Breast epithelium (tissue), 4 donors: ENCODE data around the gene WNT5B. TPM values are rescaled to one million over a fixed set of nuclear protein-coding genes. Genes with fewer than 3 reads are reported as not detected.
"Not testable (repeated sequence)": the region's sequence is repeated elsewhere in the genome, so short reads cannot be mapped to it uniquely, and the experiment has no call there.

ENCODE experiments used
- DNase-seq, 2 donors: peaks; one replicate each; pipeline ENCODE4 v3.0.0-alpha.2; 2019; ENCODE audit warnings: low spot score in 2 of 2
- H3K27ac ChIP-seq, 2 donors: fragments of 200-600 bp; sonication (generic) in 1 of 2; one replicate each; pipeline ENCODE4 v1.5.1; 2016 to 2019; ENCODE audit warnings: mild to moderate bottlenecking in 1 of 2
- H3K27me3 ChIP-seq, 2 donors: fragments of 200-600 bp; sonication (generic) in 1 of 2; one replicate each; pipeline versions ENCODE4 v1.5.1 to v1.6.0; 2017 to 2019; ENCODE audit warnings: control low read depth in 1 of 2, mild to moderate bottlenecking in 1 of 2
- H3K36me3 ChIP-seq: fragments of 200-600 bp; one replicate; pipeline ENCODE4 v1.5.1; 2019
- H3K4me1 ChIP-seq, 2 donors: fragments of 200-600 bp; sonication (generic); one replicate each; pipeline ENCODE4 v1.5.1; 2016 to 2019; ENCODE audit warnings: control low read depth in 1 of 2
- H3K4me3 ChIP-seq, 3 donors: fragments of 200-600 bp; sonication (generic); 1 replicate in 2 of 3; 2 replicates in 1 of 3; pipeline ENCODE4 v1.5.1; 2016 to 2019; ENCODE audit warnings: mild to moderate bottlenecking in 3 of 3, moderate library complexity in 2 of 3
- H3K9me3 ChIP-seq, 2 donors: fragments of 200-600 bp; sonication (generic) in 1 of 2; one replicate each; pipeline ENCODE4 v1.5.1; 2016 to 2019; ENCODE audit warnings: control low read depth in 1 of 2
- POLR2A ChIP-seq: fragments of 450-650 bp; IDR thresholded peaks from one replicate; pipeline ENCODE4 v1.6.1; 2016; ENCODE audit warnings: antibody characterized with exemption, mild to moderate bottlenecking, moderate library complexity
- POLR2AphosphoS5 ChIP-seq, 3 donors: sonication (generic); formaldehyde crosslinking; IDR thresholded peaks; one replicate each; pipeline ENCODE4 v1.6.1; 2017; ENCODE audit warnings: antibody characterized with exemption in 3 of 3
- intact Hi-C: fragments of 100-400 bp; cut with DNase I; formaldehyde crosslinking; loops from one replicate; pipeline ENCODE4 v1.15.1; 2023; ENCODE audit warnings: low total_unique reads
- total RNA-seq, 3 donors: library from RNA; depleted of rRNA; stranded (reverse); fragments of >200 nt; gene quantifications; one replicate each; pipeline ENCODE4 v1.1.0, GENCODE V29; 2016
- TF ChIP-seq, protein P1 (sequence below), 3 donors: fragments of 450-650 bp; IDR thresholded peaks; one replicate each; pipeline ENCODE4 v1.5.1; 2016 to 2017; ENCODE audit warnings: antibody characterized with exemption in 3 of 3, mild to moderate bottlenecking in 3 of 3, moderate library complexity in 3 of 3

WNT5B gene
- total RNA-seq, 3 donors from 2014 or later = 3.9 to 11.9 (median 4.0) TPM

DNA sequence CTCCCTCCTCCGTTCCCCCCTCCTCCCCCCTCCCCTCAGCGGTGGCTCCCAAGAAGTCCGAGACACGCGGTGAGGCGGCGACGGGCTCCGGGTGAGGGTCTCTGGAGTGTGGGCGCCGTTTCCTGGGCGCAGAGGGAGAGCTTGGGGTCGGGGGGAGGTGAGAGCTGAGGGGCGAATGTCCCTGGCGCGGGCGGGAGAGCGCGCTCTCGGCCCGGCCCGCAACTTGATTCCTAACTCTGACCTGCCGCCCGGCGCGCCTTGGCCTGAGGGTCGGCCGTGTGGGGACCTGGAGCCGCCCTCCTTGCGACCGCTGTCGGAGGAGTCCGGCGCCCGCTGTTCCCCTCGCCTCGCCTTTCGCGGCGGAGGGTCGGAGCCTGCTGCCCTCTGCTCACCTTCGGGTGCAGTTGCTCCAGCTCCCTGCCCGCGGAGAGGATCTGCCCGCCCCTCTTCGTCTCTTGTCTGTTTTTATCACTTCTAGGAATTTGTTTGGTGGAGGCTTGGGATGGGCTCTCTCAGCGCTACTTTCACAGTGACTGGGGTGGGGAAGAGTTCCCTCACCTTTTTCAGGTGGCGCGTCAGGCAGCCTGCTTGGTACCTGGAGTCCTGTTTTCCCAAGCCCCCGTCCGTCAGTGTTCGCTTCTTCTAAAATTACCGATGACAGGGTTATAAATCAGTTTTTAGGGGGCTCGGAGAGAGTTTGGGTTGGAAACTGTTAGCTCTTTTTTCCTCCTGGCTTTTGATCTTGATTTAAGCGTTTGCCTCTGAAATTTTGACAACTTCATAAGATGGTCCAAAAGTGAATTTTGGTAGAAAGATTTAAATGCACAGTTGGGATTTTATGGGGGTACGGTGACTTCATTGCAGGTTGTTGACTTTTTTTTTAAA is 62.3 kb downstream of the WNT5B start:
- no peaks in the 10 kb centered on the region for H3K36me3 ChIP-seq
- no peak for TF ChIP-seq POLR2A
- peak in 1 of 3 donors; percentile 0 for TF ChIP-seq POLR2AphosphoS5 (IDR thresholded peaks at IDR 0.05)
- TF ChIP-seq, protein P1, sequence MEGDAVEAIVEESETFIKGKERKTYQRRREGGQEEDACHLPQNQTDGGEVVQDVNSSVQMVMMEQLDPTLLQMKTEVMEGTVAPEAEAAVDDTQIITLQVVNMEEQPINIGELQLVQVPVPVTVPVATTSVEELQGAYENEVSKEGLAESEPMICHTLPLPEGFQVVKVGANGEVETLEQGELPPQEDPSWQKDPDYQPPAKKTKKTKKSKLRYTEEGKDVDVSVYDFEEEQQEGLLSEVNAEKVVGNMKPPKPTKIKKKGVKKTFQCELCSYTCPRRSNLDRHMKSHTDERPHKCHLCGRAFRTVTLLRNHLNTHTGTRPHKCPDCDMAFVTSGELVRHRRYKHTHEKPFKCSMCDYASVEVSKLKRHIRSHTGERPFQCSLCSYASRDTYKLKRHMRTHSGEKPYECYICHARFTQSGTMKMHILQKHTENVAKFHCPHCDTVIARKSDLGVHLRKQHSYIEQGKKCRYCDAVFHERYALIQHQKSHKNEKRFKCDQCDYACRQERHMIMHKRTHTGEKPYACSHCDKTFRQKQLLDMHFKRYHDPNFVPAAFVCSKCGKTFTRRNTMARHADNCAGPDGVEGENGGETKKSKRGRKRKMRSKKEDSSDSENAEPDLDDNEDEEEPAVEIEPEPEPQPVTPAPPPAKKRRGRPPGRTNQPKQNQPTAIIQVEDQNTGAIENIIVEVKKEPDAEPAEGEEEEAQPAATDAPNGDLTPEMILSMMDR (IDR thresholded peaks at IDR 0.05) = no peak
- no peaks in the 10 kb centered on the region for H3K27me3 ChIP-seq
- H3K4me3 ChIP-seq = peak overlapping the region; percentile 80 to 94 (median 93)
- intact Hi-C loops = no loop called here
- no peaks in the 10 kb centered on the region for H3K4me1 ChIP-seq
- peak overlapping the region; percentile 93 to 94 for H3K27ac ChIP-seq
- no peaks in the 10 kb centered on the region for H3K9me3 ChIP-seq
- no peak for DNase-seq

DNA sequence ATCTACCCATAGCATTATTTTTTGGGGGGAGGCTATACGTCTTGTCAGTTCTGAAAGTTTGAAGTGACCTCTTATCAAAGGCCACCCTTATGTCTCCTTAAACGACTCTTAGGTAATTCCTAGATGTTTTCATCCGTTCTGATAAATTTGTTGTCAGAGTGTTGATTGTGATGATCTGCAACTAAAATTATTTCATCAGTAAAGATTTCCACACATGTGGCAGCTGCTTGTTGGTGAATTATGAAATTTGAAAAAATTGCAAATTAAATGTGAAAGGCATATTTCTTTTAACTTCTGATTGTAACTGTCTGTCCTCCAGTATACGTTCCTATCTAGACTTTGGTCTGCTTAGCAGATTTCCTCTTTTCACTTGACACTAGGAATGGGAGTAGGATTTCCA is 63.2 kb downstream of the WNT5B start:
- TF ChIP-seq POLR2A (no peak), POLR2AphosphoS5 (IDR thresholded peaks at IDR 0.05) (no peak)
- TF ChIP-seq, protein P1 (IDR thresholded peaks at IDR 0.05) = no peak
- peak overlapping the region; percentile 80 to 94 (median 93) for H3K4me3 ChIP-seq
- no peak overlapping the region for H3K27ac ChIP-seq
- no peaks in the 10 kb centered on the region for H3K36me3 ChIP-seq
- no peak for DNase-seq
- no peaks in the 10 kb centered on the region for H3K9me3 ChIP-seq
- no peaks in the 10 kb centered on the region for H3K27me3 ChIP-seq
- intact Hi-C loops = no loop called here
- H3K4me1 ChIP-seq = no peaks in the 10 kb centered on the region

DNA sequence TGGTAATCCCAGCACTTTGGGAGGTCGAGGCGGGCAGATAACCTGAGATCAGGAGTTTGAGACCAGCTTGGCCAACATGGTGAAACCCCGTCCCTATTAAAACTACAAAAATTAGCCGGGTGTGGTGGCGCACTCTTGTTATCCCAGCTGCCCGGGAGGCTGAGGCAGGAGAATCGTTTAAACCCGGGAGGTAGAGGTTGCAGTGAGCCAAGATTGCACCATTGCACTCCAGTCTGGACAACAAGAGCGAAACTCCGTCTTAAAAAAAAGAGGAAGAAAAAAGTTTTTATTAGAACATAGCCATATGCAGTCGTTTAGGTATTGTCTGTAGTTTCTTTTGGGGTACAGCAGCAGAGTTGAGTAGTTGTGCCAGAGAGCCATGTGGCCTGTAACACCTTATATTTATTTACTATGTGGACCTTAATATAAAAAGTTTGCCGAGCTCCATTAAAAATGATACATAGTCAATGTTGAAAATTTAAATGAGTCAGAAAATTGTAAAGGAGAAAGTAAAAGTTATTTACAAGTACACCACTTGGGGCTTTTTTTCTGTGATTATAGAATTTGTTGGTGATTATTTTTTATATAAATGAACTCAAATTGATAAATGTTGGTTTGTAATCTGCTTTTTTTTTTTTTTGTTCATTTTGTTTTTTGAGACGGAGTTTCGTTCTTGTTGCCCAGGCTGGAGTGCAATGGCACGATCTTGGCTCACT is 64.0 kb downstream of the WNT5B start:
- intact Hi-C loops = no loop called here
- no peaks in the 10 kb centered on the region for H3K36me3 ChIP-seq

GRCh38 chr12:1695097-1695496 is 66.1 kb downstream of the WNT5B start:
- H3K4me3 ChIP-seq, H3K27ac ChIP-seq, H3K9me3 ChIP-seq, H3K36me3 ChIP-seq, H3K27me3 ChIP-seq, intact Hi-C loops, H3K4me1 ChIP-seq, DNase-seq: not testable (repeated sequence)

More for the DNA sequence above, 64.0 kb downstream of the WNT5B start:
- peak overlapping the region in 1 of 3 donors; percentile 93 for H3K4me3 ChIP-seq
- H3K4me1 ChIP-seq = no peaks in the 10 kb centered on the region
- H3K27me3 ChIP-seq = no peaks in the 10 kb centered on the region
- TF ChIP-seq POLR2AphosphoS5 (IDR thresholded peaks at IDR 0.05) (no peak), POLR2A (no peak)
- TF ChIP-seq, protein P1 (IDR thresholded peaks at IDR 0.05) = no peak
- no peak overlapping the region for H3K27ac ChIP-seq
- no peaks in the 10 kb centered on the region for H3K9me3 ChIP-seq
- DNase-seq = no peak

GRCh38 chr12:1695886-1696670 is 67.0 kb downstream of the WNT5B start:
- no peaks in the 10 kb centered on the region for H3K27me3 ChIP-seq
- no peak for TF ChIP-seq POLR2AphosphoS5 (IDR thresholded peaks at IDR 0.05)
- TF ChIP-seq, protein P1 (IDR thresholded peaks at IDR 0.05) = no peak
- TF ChIP-seq POLR2A = no peak
- H3K4me3 ChIP-seq = no peak overlapping the region
- no peaks in the 10 kb centered on the region for H3K9me3 ChIP-seq
- intact Hi-C loops = no loop called here
- no peak for DNase-seq
- no peaks in the 10 kb centered on the region for H3K36me3 ChIP-seq
- H3K27ac ChIP-seq = no peak overlapping the region
- H3K4me1 ChIP-seq = no peaks in the 10 kb centered on the region
